IMR-90 (cell line): Measurements from ENCODE around the gene RNF182. TPM values are rescaled to one million over a fixed set of nuclear protein-coding genes. Genes with fewer than 3 reads are reported as not detected.
A peak's percentile ranks its signal among the peaks of the same experiment; 100 is the strongest.

ENCODE experiments used
- ATAC-seq: fragments of 200-7000 bp; cut with Tn5 transposase; 2 replicates; pipeline ENCODE4 v1.9.1; 2020; ENCODE audit warnings: low read depth, mild to moderate bottlenecking, moderate library complexity
- BruUV-seq: library from RNA; stranded (reverse); fragments of 400-500 nt; replicated peaks from 2 replicates; lab custom pipeline; 2021; lab: Mats Ljungman, UMichigan
- CTCF ChIA-PET: fragments of 300-600 bp; formaldehyde crosslinking; extraction: SDS; loops from one replicate; lab custom pipeline; 2021; ENCODE audit warnings: antibody characterized with exemption; lab: Yijun Ruan, JAX
- POLR2A ChIA-PET: fragments of 300-600 bp; sonication (Branson Sonifier 250); formaldehyde crosslinking; loops from one replicate; lab custom pipeline; 2022; ENCODE audit warnings: antibody characterized with exemption; ENCODE audit not compliant: unreplicated experiment; lab: Charles Lee
- DNase-seq: peaks from one replicate; pipeline ENCODE4 v3.0.0; 2013
- H2AFZ ChIP-seq: replicated peaks from 2 replicates; pipeline ENCODE3; 2013; ENCODE audit warnings: low read length, mild to moderate bottlenecking; ENCODE audit not compliant: poor library complexity
- H2AK5ac ChIP-seq: 2 replicates; pipeline ENCODE4 v1.6.1; 2013; ENCODE audit warnings: low read depth, low read length, inconsistent platforms
- H2AK9ac ChIP-seq: replicated peaks from 2 replicates; pipeline ENCODE3; 2013; ENCODE audit warnings: mild to moderate bottlenecking, low read depth, low read length, moderate library complexity; ENCODE audit not compliant: poor library complexity
- H2BK120ac ChIP-seq: 2 replicates; pipeline ENCODE4 v1.6.1; 2013; ENCODE audit warnings: low read depth, low read length, inconsistent platforms
- H2BK15ac ChIP-seq: 3 replicates; pipeline ENCODE4 v1.6.1; 2013; ENCODE audit warnings: low read depth, low read length, inconsistent platforms
- H2BK20ac ChIP-seq: 2 replicates; pipeline ENCODE4 v1.6.1; 2013; ENCODE audit warnings: low read depth, mild to moderate bottlenecking, inconsistent platforms, low read length, moderate library complexity
- H2BK5ac ChIP-seq: 2 replicates; pipeline ENCODE4 v1.6.1; 2013; ENCODE audit warnings: mild to moderate bottlenecking, low read depth, low read length, inconsistent platforms; ENCODE audit not compliant: poor library complexity, severe bottlenecking
- H3K14ac ChIP-seq: replicated peaks from 2 replicates; pipeline ENCODE4 v1.6.1; 2013; ENCODE audit warnings: low read depth, low read length, inconsistent platforms
- H3K18ac ChIP-seq: 2 replicates; pipeline ENCODE4 v1.6.1; 2013; ENCODE audit warnings: low read depth, low read length, control low read depth
- H3K23ac ChIP-seq: 2 replicates; pipeline ENCODE4 v1.6.1; 2013; ENCODE audit warnings: low read depth, low read length, inconsistent platforms
- H3K27ac ChIP-seq: 2 replicates; pipeline ENCODE4 v1.5.1; 2013; ENCODE audit warnings: mild to moderate bottlenecking, control low read depth, low read length; ENCODE audit not compliant: insufficient read depth
- H3K27me3 ChIP-seq: 2 replicates; pipeline ENCODE4 v1.6.1; 2013; ENCODE audit warnings: low read length; ENCODE audit not compliant: control insufficient read depth, insufficient read depth
- H3K36me3 ChIP-seq: 2 replicates; pipeline ENCODE4 v1.6.1; 2013; ENCODE audit warnings: low read length, mixed read lengths; ENCODE audit not compliant: control insufficient read depth, insufficient read depth
- H3K4ac ChIP-seq: 2 replicates; pipeline ENCODE4 v1.6.1; 2013; ENCODE audit warnings: low read depth, low read length, inconsistent platforms
- H3K4me1 ChIP-seq: 2 replicates; pipeline ENCODE4 v1.6.1; 2013; ENCODE audit warnings: low read length, mixed read lengths; ENCODE audit not compliant: control insufficient read depth, insufficient read depth
- H3K4me2 ChIP-seq: 2 replicates; pipeline ENCODE4 v1.6.1; 2013; ENCODE audit warnings: low read depth, mild to moderate bottlenecking, control low read depth, low read length, moderate library complexity
- H3K4me3 ChIP-seq: 2 replicates; pipeline ENCODE4 v1.5.1; 2013; ENCODE audit warnings: low read depth, mild to moderate bottlenecking, control low read depth, low read length, moderate library complexity; ENCODE audit not compliant: insufficient read depth
- H3K56ac ChIP-seq: 2 replicates; pipeline ENCODE4 v1.6.1; 2013; ENCODE audit warnings: low read length, inconsistent platforms; ENCODE audit not compliant: insufficient read depth; ENCODE audit errors: extremely low read depth
- H3K79me1 ChIP-seq, 2 experiments: 2 replicates each; pipeline ENCODE4 v1.6.1; 2013; ENCODE audit warnings: low read length in 2 of 2, inconsistent platforms in 1 of 2, low read depth in 1 of 2
- H3K9ac ChIP-seq: 2 replicates; pipeline ENCODE4 v1.6.1; 2013; ENCODE audit warnings: low read depth, low read length, control low read depth
- H3K9me1 ChIP-seq: 2 replicates; pipeline ENCODE4 v1.6.1; 2013; ENCODE audit warnings: low read length, inconsistent platforms; ENCODE audit not compliant: insufficient read depth
- H3K9me3 ChIP-seq: 2 replicates; pipeline ENCODE4 v1.6.1; 2013; ENCODE audit warnings: low read length; ENCODE audit not compliant: control insufficient read depth, insufficient read depth
- H4K20me1 ChIP-seq: 2 replicates; pipeline ENCODE4 v1.6.1; 2013; ENCODE audit warnings: low read length, inconsistent platforms; ENCODE audit not compliant: insufficient read depth
- H4K5ac ChIP-seq: 2 replicates; pipeline ENCODE4 v1.6.1; 2013; ENCODE audit warnings: mild to moderate bottlenecking, low read depth, low read length, control low read depth
- H4K8ac ChIP-seq, 2 experiments: 2 replicates each; pipeline ENCODE4 v1.6.1; 2013; ENCODE audit warnings: low read depth in 2 of 2, low read length in 2 of 2, control low read depth in 1 of 2, inconsistent platforms in 1 of 2
- H4K91ac ChIP-seq: 2 replicates; pipeline ENCODE4 v1.6.1; 2013; ENCODE audit warnings: low read depth, low read length, inconsistent platforms; ENCODE audit not compliant: insufficient read depth
- BHLHE40 ChIP-seq: fragments of 150-350 bp; IDR thresholded peaks from 2 replicates; pipeline ENCODE4 v1.6.1; 2016; ENCODE audit warnings: mild to moderate bottlenecking, low read depth, low read length
- CEBPB ChIP-seq: IDR thresholded peaks from 2 replicates; pipeline ENCODE4 v1.6.1; 2012; ENCODE audit warnings: low read depth, low read length, improper control_type of control experiment
- CTCF ChIP-seq: conservative IDR thresholded peaks from 2 replicates; pipeline ENCODE4 v1.5.1; 2012; ENCODE audit warnings: mild to moderate bottlenecking, low read depth, low read length, improper control_type of control experiment
- ELK1 ChIP-seq: fragments of 150-350 bp; IDR thresholded peaks from 2 replicates; pipeline ENCODE4 v1.6.1; 2016; ENCODE audit warnings: low read depth, mild to moderate bottlenecking, low read length, moderate library complexity, borderline replicate concordance
- FOS ChIP-seq: fragments of 150-350 bp; IDR thresholded peaks from 2 replicates; pipeline ENCODE4 v1.6.1; 2016; ENCODE audit warnings: low read depth, low read length
- MAZ ChIP-seq: IDR thresholded peaks from 2 replicates; pipeline ENCODE4 v1.6.1; 2012; ENCODE audit warnings: low read depth, mild to moderate bottlenecking, low read length, improper control_type of control experiment, moderate library complexity, borderline replicate concordance
- MXI1 ChIP-seq: IDR thresholded peaks from 2 replicates; pipeline ENCODE4 v1.6.1; 2012; ENCODE audit warnings: low read depth, mild to moderate bottlenecking, low read length, moderate library complexity, borderline replicate concordance
- NFE2L2 ChIP-seq: fragments of 150-350 bp; IDR thresholded peaks from 2 replicates; pipeline ENCODE4 v1.6.1; 2016; ENCODE audit warnings: low read depth, mild to moderate bottlenecking, low read length
- POLR2A ChIP-seq: IDR thresholded peaks from 2 replicates; pipeline ENCODE4 v1.6.1; 2012; ENCODE audit warnings: mild to moderate bottlenecking, low read depth, low read length
- RAD21 ChIP-seq: IDR thresholded peaks from 2 replicates; pipeline ENCODE4 v1.6.1; 2012; ENCODE audit warnings: low read length, improper control_type of control experiment
- RCOR1 ChIP-seq: IDR thresholded peaks from 2 replicates; pipeline ENCODE4 v1.6.1; 2012; ENCODE audit warnings: mild to moderate bottlenecking, low read length, improper control_type of control experiment; ENCODE audit not compliant: insufficient replicate concordance
- RFX5 ChIP-seq: IDR thresholded peaks from 2 replicates; pipeline ENCODE4 v1.8.0; 2012; ENCODE audit warnings: low read depth, mild to moderate bottlenecking, low read length, moderate library complexity
- SMC3 ChIP-seq: fragments of 150-350 bp; IDR thresholded peaks from 2 replicates; pipeline ENCODE4 v1.6.1; 2016; ENCODE audit warnings: low read depth, mild to moderate bottlenecking, antibody characterized with exemption, low read length, moderate library complexity
- USF2 ChIP-seq: fragments of 150-350 bp; IDR thresholded peaks from 2 replicates; pipeline ENCODE4 v1.6.1; 2017; ENCODE audit warnings: mild to moderate bottlenecking, antibody characterized with exemption, low read length, low read depth
- WGBS, 2 experiments: methylation state at CpG; one replicate each; pipeline versions ENCODE4 v1.1.5 to v1.1.7; 2013; ENCODE audit warnings: missing lambda C conversion rate in 2 of 2; ENCODE audit not compliant: insufficient read length in 1 of 2; ENCODE audit errors: extremely low coverage in 2 of 2; 5-methylcytosine and 5-hydroxymethylcytosine counted together
- dilution Hi-C: fragments of 300-500 bp; cut with HindIII; formaldehyde crosslinking; loops from one replicate; pipeline ENCODE4 v1.14.3; 2018; ENCODE audit warnings: low sequenced_read_pairs; ENCODE audit not compliant: unreplicated experiment
- in situ Hi-C: fragments of 300-500 bp; cut with MboI; formaldehyde crosslinking; loops from 3 replicates; pipeline ENCODE4 v1.14.3; 2019; ENCODE audit warnings: low sequenced_read_pairs, inconsistent platforms, mixed read lengths
- intact Hi-C: fragments of 100-400 bp; cut with micrococcal nuclease; formaldehyde crosslinking; loops from 2 replicates; pipeline ENCODE4 v1.10.0; 2022
- polyA plus RNA-seq, 3 experiments: library from polyadenylated mRNA; depleted of rRNA; stranded (reverse); fragments of >200 nt; gene quantifications; 2 replicates each; pipeline ENCODE4 v1.2.3, GENCODE V29; 2012; ENCODE audit warnings: low replicate concordance in 1 of 3
- total RNA-seq: library from RNA; depleted of rRNA; stranded (reverse); fragments of >200 nt; gene quantifications from 2 replicates; pipeline ENCODE4 v1.2.3, GENCODE V29; 2012

RNF182 gene
- total and polyA plus RNA-seq, 2 of the 4 experiments (the other 2 are of a cell fraction), result 4.1 to 9.1 TPM

GRCh38 chr6:14012313-14013030, 87.7 kb downstream of the RNF182 start:
- POLR2A ChIA-PET, result no interaction called here
- CTCF ChIA-PET, result no interaction called here

More at GRCh38 chr6:14012313-14013030, 87.7 kb downstream of the RNF182 start:
- Histone ChIP-seq H4K20me1 (no peaks in the 10 kb centered on the region), H4K5ac (no peak overlapping the region), H2BK120ac (no peak overlapping the region), H3K9me1 (no peaks in the 10 kb centered on the region), H3K4me1 (peaks cover 2% of the 10 kb centered on the region; the same call in 1 of the 2 replicates), H3K9me3 (peaks cover 8% of the 10 kb centered on the region), H2BK20ac (no peak overlapping the region), H3K27me3 (peaks cover 6% of the 10 kb centered on the region; the same call in 1 of the 2 replicates), H4K91ac (no peak overlapping the region), H3K79me1 (no peaks in the 10 kb centered on the region), H3K56ac (no peak overlapping the region), H2BK15ac (no peak overlapping the region), H3K18ac (no peak overlapping the region), H3K9ac (no peak overlapping the region), H3K36me3 (no peaks in the 10 kb centered on the region), H3K4me2 (no peak overlapping the region), H2AK5ac (no peak overlapping the region), H3K14ac (no peak overlapping the region), H3K4me3 (no peak overlapping the region), H2AK9ac (peak overlapping the region; percentile 50), H4K8ac (no peak overlapping the region), H2AFZ (no peak overlapping the region), H2BK5ac (no peak overlapping the region), H3K23ac (no peak overlapping the region), H3K4ac (no peak overlapping the region), H3K27ac (no peak overlapping the region)
- dilution Hi-C loops, result no loop called here
- BruUV-seq, result no TSS peak
- intact Hi-C loops, result no loop called here
- TF ChIP-seq NFE2L2 (no peak), FOS (no peak), MXI1 (no peak), RAD21 (no peak), ELK1 (no peak), RFX5 (no peak), RCOR1 (no peak), CEBPB (no peak), MAZ (no peak), CTCF (no peak), POLR2A (no peak), USF2 (no peak), SMC3 (no peak), BHLHE40 (no peak)
- 80 to 100% methylated on average over 2 to 3 of the region's 5 CpGs for WGBS, 2 experiments
- ATAC-seq (no peak), DNase-seq (no peak)
- in situ Hi-C loops, result no loop called here
